ENCODE results near the gene APOBEC2.
A peak's percentile ranks its signal among the peaks of the same experiment; 100 is the strongest.

APOBEC2 gene

GRCh38 chr6:41058783-41059181 lies 5.8 kb downstream of the APOBEC2 start:
- Histone ChIP-seq H3K27ac (ENCODE audit: insufficient read depth, low read depth, low read length, poor library complexity, severe bottlenecking) (no peak overlapping the region), H3K4me1 (ENCODE audit: control insufficient read depth, insufficient read depth, low read length) (peaks cover 1% of the 10 kb centered on the region), H3K4me3 (ENCODE audit: insufficient read depth, low read depth, low read length) (no peak overlapping the region), H3K36me3 (ENCODE audit: control insufficient read depth, insufficient read depth, low read length) (peaks cover 7% of the 10 kb centered on the region), H3K27me3 (ENCODE audit: control insufficient read depth, insufficient read depth, low read length, poor library complexity, severe bottlenecking) (no peaks in the 10 kb centered on the region), H3K9me3 (ENCODE audit: control insufficient read depth, low read length) (no peaks in the 10 kb centered on the region)
- WGBS, 2 experiments: 81 to 83% methylated on average over 2 of the region's 2 CpGs

GRCh38 chr6:41059556-41059955 lies 6.6 kb downstream of the APOBEC2 start:
- WGBS, 2 experiments: 86 to 100% methylated on average over 1 of the region's 1 CpG
- Histone ChIP-seq H3K27ac (ENCODE audit: insufficient read depth, low read depth, low read length, poor library complexity, severe bottlenecking) (no peak overlapping the region), H3K36me3 (ENCODE audit: control insufficient read depth, insufficient read depth, low read length) (peaks cover 8% of the 10 kb centered on the region), H3K4me1 (ENCODE audit: control insufficient read depth, insufficient read depth, low read length) (no peaks in the 10 kb centered on the region), H3K9me3 (ENCODE audit: control insufficient read depth, low read length) (no peaks in the 10 kb centered on the region), H3K27me3 (ENCODE audit: control insufficient read depth, insufficient read depth, low read length, poor library complexity, severe bottlenecking) (no peaks in the 10 kb centered on the region), H3K4me3 (ENCODE audit: insufficient read depth, low read depth, low read length) (no peak overlapping the region)

GRCh38 chr6:41061196-41061726 lies 8.3 kb downstream of the APOBEC2 start:
- WGBS, 2 experiments: 94 to 95% methylated on average over 13 of the region's 13 CpGs
- Histone ChIP-seq H3K4me1 (ENCODE audit: control insufficient read depth, insufficient read depth, low read length) (no peaks in the 10 kb centered on the region), H3K27ac (ENCODE audit: insufficient read depth, low read depth, low read length, poor library complexity, severe bottlenecking) (no peak overlapping the region), H3K4me3 (ENCODE audit: insufficient read depth, low read depth, low read length) (no peak overlapping the region), H3K9me3 (ENCODE audit: control insufficient read depth, low read length) (no peaks in the 10 kb centered on the region), H3K27me3 (ENCODE audit: control insufficient read depth, insufficient read depth, low read length, poor library complexity, severe bottlenecking) (no peaks in the 10 kb centered on the region), H3K36me3 (ENCODE audit: control insufficient read depth, insufficient read depth, low read length) (peaks cover 12% of the 10 kb centered on the region)

GRCh38 chr6:41062056-41062455 lies 9.1 kb downstream of the APOBEC2 start:
- WGBS, 2 experiments: 80 to 100% methylated on average over 1 of the region's 1 CpG
- Histone ChIP-seq H3K4me3 (ENCODE audit: insufficient read depth, low read depth, low read length) (no peak overlapping the region), H3K27ac (ENCODE audit: insufficient read depth, low read depth, low read length, poor library complexity, severe bottlenecking) (no peak overlapping the region), H3K36me3 (ENCODE audit: control insufficient read depth, insufficient read depth, low read length) (peaks cover 12% of the 10 kb centered on the region), H3K9me3 (ENCODE audit: control insufficient read depth, low read length) (no peaks in the 10 kb centered on the region), H3K4me1 (ENCODE audit: control insufficient read depth, insufficient read depth, low read length) (no peaks in the 10 kb centered on the region), H3K27me3 (ENCODE audit: control insufficient read depth, insufficient read depth, low read length, poor library complexity, severe bottlenecking) (no peaks in the 10 kb centered on the region)

GRCh38 chr6:41063884-41064285 lies 10.9 kb downstream of the APOBEC2 start:
- Histone ChIP-seq H3K9me3 (ENCODE audit: control insufficient read depth, low read length) (no peaks in the 10 kb centered on the region), H3K36me3 (ENCODE audit: control insufficient read depth, insufficient read depth, low read length) (peaks cover 12% of the 10 kb centered on the region)
- 94 to 97% methylated on average over 2 of the region's 2 CpGs for WGBS, 2 experiments

GRCh38 chr6:41064841-41065240 lies 11.8 kb downstream of the APOBEC2 start:
- H3K4me1 ChIP-seq (ENCODE audit: control insufficient read depth, insufficient read depth, low read length): no peaks in the 10 kb centered on the region
- no peak overlapping the region for H3K4me3 ChIP-seq (ENCODE audit: insufficient read depth, low read depth, low read length)
- H3K27ac ChIP-seq (ENCODE audit: insufficient read depth, low read depth, low read length, poor library complexity, severe bottlenecking): no peak overlapping the region
- WGBS, 2 experiments: 88 to 99% methylated on average over 4 to 5 of the region's 5 CpGs
- H3K9me3 ChIP-seq (ENCODE audit: control insufficient read depth, low read length): no peaks in the 10 kb centered on the region
- no peaks in the 10 kb centered on the region for H3K27me3 ChIP-seq (ENCODE audit: control insufficient read depth, insufficient read depth, low read length, poor library complexity, severe bottlenecking)
- H3K36me3 ChIP-seq (ENCODE audit: control insufficient read depth, insufficient read depth, low read length): peaks cover 18% of the 10 kb centered on the region

More at GRCh38 chr6:41063884-41064285, 10.9 kb downstream of the APOBEC2 start:
- H3K27me3 ChIP-seq (ENCODE audit: control insufficient read depth, insufficient read depth, low read length, poor library complexity, severe bottlenecking): no peaks in the 10 kb centered on the region
- no peak overlapping the region for H3K4me3 ChIP-seq (ENCODE audit: insufficient read depth, low read depth, low read length)
- H3K27ac ChIP-seq (ENCODE audit: insufficient read depth, low read depth, low read length, poor library complexity, severe bottlenecking): no peak overlapping the region
- H3K4me1 ChIP-seq (ENCODE audit: control insufficient read depth, insufficient read depth, low read length): no peaks in the 10 kb centered on the region

GRCh38 chr6:41065550-41066026 lies 12.6 kb downstream of the APOBEC2 start:
- Histone ChIP-seq H3K4me3 (ENCODE audit: insufficient read depth, low read depth, low read length) (no peak overlapping the region), H3K9me3 (ENCODE audit: control insufficient read depth, low read length) (no peaks in the 10 kb centered on the region), H3K27me3 (ENCODE audit: control insufficient read depth, insufficient read depth, low read length, poor library complexity, severe bottlenecking) (no peaks in the 10 kb centered on the region), H3K4me1 (ENCODE audit: control insufficient read depth, insufficient read depth, low read length) (no peaks in the 10 kb centered on the region), H3K27ac (ENCODE audit: insufficient read depth, low read depth, low read length, poor library complexity, severe bottlenecking) (no peak overlapping the region), H3K36me3 (ENCODE audit: control insufficient read depth, insufficient read depth, low read length) (peaks cover 18% of the 10 kb centered on the region)
- whole genome bisulfite sequencing, 2 experiments: 94 to 96% methylated on average over 2 of the region's 2 CpGs

- no peaks in the 10 kb centered on the region for H3K4me1 ChIP-seq (ENCODE audit: control insufficient read depth, insufficient read depth, low read length)
These were observed 13.9 kb downstream of the APOBEC2 start for GRCh38 chr6:41066867-41067304.

GRCh38 chr6:41071501-41071922 lies 18.5 kb downstream of the APOBEC2 start:
- no peaks in the 10 kb centered on the region for H3K27me3 ChIP-seq (ENCODE audit: control insufficient read depth, insufficient read depth, low read length, poor library complexity, severe bottlenecking)
- no peaks in the 10 kb centered on the region for H3K9me3 ChIP-seq (ENCODE audit: control insufficient read depth, low read length)
- peaks cover 9% of the 10 kb centered on the region for H3K4me1 ChIP-seq (ENCODE audit: control insufficient read depth, insufficient read depth, low read length)
- WGBS, 2 experiments: 2 to 3% methylated on average over 14 to 16 of the region's 16 CpGs
- H3K27ac ChIP-seq (ENCODE audit: insufficient read depth, low read depth, low read length, poor library complexity, severe bottlenecking): peak overlapping the region; percentile 98
- H3K36me3 ChIP-seq (ENCODE audit: control insufficient read depth, insufficient read depth, low read length): peaks cover 5% of the 10 kb centered on the region
- peak overlapping the region; percentile 94 for H3K4me3 ChIP-seq (ENCODE audit: insufficient read depth, low read depth, low read length)

More at GRCh38 chr6:41066867-41067304, 13.9 kb downstream of the APOBEC2 start:
- Histone ChIP-seq H3K27me3 (ENCODE audit: control insufficient read depth, insufficient read depth, low read length, poor library complexity, severe bottlenecking) (no peaks in the 10 kb centered on the region), H3K9me3 (ENCODE audit: control insufficient read depth, low read length) (no peaks in the 10 kb centered on the region), H3K36me3 (ENCODE audit: control insufficient read depth, insufficient read depth, low read length) (peaks cover 18% of the 10 kb centered on the region), H3K4me3 (ENCODE audit: insufficient read depth, low read depth, low read length) (no peak overlapping the region), H3K27ac (ENCODE audit: insufficient read depth, low read depth, low read length, poor library complexity, severe bottlenecking) (no peak overlapping the region)
- 61 to 62% methylated on average over 3 of the region's 3 CpGs for WGBS, 2 experiments

- peaks cover 5% of the 10 kb centered on the region for H3K36me3 ChIP-seq (ENCODE audit: control insufficient read depth, insufficient read depth, low read length)
- peak within 1 kb of the TSS; percentile 94 for H3K4me3 ChIP-seq (ENCODE audit: insufficient read depth, low read depth, low read length)
- peaks cover 9% of the 10 kb centered on the region for H3K4me1 ChIP-seq (ENCODE audit: control insufficient read depth, insufficient read depth, low read length)
- no peaks in the 10 kb centered on the region for H3K27me3 ChIP-seq (ENCODE audit: control insufficient read depth, insufficient read depth, low read length, poor library complexity, severe bottlenecking)
- H3K9me3 ChIP-seq (ENCODE audit: control insufficient read depth, low read length): no peaks in the 10 kb centered on the region
- WGBS, 2 experiments: 0 to 1% methylated on average over 63 of the region's 63 CpGs
- H3K27ac ChIP-seq (ENCODE audit: insufficient read depth, low read depth, low read length, poor library complexity, severe bottlenecking): peak within 1 kb of the TSS; percentile 98
These were observed 19.2 kb downstream of the APOBEC2 start, which contains the start of gene OARD1 for GRCh38 chr6:41071923-41072835. OARD1 (minus strand) TSS chr6:41072356; CDS start chr6:41071634, 722 bp downstream.

Measured in ectodermal cell (in vitro differentiated cells).